H1 (cell line): ENCODE data around the gene MYF5. TPM values are rescaled to one million over a fixed set of nuclear protein-coding genes. Genes with fewer than 3 reads are reported as not detected.
A peak's percentile ranks its signal among the peaks of the same experiment; 100 is the strongest.

Source experiments
- CHD7 ChIP-seq: fragments of 300-600 bp; sonication (generic); IDR thresholded peaks from 2 replicates; pipeline ENCODE4 v1.7.1; 2012; ENCODE audit warnings: low read length, moderate library complexity, mild to moderate bottlenecking, inconsistent platforms; ENCODE audit not compliant: insufficient replicate concordance
- polyA plus RNA-seq, 7 experiments: library from polyadenylated mRNA; depleted of rRNA in 3 of 7; stranded (reverse) in 5 of 7; unstranded in 2 of 7; fragments of >200 nt in 5 of 7; fragments of 200-250 nt in 2 of 7; gene quantifications; 1 replicate in 5 of 7; 2 replicates in 1 of 7; 4 replicates in 1 of 7; pipeline versions ENCODE4 v1.2.1 to v1.2.3, GENCODE V29; 2011 to 2013; ENCODE audit warnings: missing spikeins in 2 of 7, mixed read lengths in 2 of 7
- total RNA-seq: library from RNA; stranded (reverse); fragmentation: NEBNext Ultra II Directional; extraction: Animal tissue kit (Norgen Biotek cat#: 25700); gene quantifications from 2 replicates; pipeline ENCODE4 v1.2.1, GENCODE V29; 2021

MYF5 gene
- total and polyA plus RNA-seq, 2 of the 8 experiments (the other 6 are each of a cell fraction or from before 2014, with no cell fraction given): 0.09 TPM; not detected in 1

- TF ChIP-seq CHD7: peak; percentile 68
Measured at GRCh38 chr12:80684077-80684495, 32.6 kb upstream of the MYF5 start (continued).
